UCSD-AML1 (cell line): ENCODE results near the gene TOR3A.
"Not testable (repeated sequence)": the region's sequence is repeated elsewhere in the genome, so short reads cannot be mapped to it uniquely, and the experiment has no call there.

Experiments used
- DNase-seq: peaks from one replicate; lab custom pipeline; 2025; ENCODE audit not compliant: unreplicated experiment; lab: John Stamatoyannopoulos, UW

Gene TOR3A

DNA sequence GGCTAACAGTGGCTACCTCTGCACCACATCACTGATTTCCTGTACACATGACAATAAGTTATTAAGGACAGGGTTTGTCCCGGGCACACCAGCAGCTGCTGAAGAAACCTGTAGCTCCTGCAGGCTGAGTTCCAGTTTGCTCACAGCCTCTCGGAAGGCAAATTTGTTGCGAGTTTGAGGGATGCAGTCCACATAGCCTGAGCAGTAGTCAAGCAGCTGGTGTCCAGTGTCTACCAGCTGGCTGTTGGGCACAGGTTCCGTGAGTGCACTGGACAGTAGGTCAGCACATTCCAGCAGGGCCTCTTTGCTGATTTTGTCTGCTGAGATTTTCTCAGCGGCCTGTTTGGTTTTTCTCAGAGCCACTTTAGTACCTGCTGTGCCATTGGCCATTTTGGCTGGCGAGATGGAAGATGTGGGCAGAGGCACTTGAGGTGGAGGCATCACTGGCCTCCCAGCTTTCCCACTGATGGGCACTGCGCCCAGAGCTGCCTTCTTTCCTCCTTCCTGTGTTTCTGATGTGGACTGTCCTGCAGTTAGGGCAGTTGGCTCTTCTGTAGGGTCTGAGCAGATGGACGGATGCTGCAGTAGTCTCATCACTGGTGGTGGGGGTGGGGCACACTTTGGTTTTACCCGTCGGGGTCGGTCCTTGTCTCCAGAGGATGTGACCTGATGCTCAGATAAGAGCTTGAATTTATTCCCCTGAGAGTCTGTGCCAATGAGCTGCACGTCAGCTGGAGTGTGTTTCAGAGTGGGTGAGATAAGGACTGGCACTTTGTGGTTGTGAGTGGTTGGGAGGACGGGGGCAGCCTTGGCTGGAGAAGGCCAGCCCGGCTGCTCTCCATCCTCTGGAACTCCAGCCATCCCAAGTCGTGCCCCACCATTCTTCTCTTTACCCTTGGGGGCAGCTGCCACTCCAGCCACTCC lies 26.1 kb downstream of the TOR3A start:
- DNase-seq = no peak

- no peak for DNase-seq
Measured at GRCh38 chr1:179108644-179109043, 26.8 kb downstream of the TOR3A start.

DNA sequence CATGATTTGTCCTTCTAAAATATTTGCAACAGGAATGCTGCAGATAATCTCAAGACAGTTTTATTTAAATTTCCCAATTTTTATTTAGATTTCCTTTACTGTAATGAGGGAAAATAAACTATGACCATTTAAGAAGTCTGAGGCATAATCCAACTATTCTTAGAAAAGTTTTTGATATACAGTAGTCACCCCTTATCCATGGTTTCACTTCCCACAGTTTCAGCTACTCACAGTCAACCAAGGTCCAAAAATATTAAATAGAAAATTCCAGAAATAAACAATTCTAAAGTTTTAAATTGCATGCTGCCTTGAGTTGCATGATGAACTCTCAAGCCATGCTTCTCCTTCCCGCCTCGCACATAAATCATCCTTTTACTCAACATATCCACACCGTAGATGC lies 33.3 kb downstream of the TOR3A start:
- no peak for DNase-seq

GRCh38 chr1:179119513-179119912 lies 37.6 kb downstream of the TOR3A start:
- no peak for DNase-seq

DNA sequence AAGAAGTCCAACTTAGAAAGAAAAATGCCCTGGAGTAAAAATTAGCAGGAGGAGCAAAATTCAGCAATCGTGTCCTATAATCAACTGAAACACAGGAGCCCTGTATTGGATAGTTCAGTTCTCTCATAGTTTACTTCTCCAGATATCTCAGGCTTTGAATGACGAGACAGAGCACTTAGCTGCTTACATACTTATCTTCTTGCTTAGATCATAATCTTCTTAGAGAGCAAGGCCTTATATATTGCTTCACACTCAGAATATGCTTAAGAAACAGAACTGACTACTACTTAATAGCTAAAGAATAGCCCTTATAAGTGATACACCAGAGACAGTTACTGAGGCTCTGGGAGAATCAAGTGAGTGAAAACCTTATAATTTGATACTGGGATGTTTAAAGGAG lies 38.9 kb downstream of the TOR3A start:
- no peak for DNase-seq

DNA sequence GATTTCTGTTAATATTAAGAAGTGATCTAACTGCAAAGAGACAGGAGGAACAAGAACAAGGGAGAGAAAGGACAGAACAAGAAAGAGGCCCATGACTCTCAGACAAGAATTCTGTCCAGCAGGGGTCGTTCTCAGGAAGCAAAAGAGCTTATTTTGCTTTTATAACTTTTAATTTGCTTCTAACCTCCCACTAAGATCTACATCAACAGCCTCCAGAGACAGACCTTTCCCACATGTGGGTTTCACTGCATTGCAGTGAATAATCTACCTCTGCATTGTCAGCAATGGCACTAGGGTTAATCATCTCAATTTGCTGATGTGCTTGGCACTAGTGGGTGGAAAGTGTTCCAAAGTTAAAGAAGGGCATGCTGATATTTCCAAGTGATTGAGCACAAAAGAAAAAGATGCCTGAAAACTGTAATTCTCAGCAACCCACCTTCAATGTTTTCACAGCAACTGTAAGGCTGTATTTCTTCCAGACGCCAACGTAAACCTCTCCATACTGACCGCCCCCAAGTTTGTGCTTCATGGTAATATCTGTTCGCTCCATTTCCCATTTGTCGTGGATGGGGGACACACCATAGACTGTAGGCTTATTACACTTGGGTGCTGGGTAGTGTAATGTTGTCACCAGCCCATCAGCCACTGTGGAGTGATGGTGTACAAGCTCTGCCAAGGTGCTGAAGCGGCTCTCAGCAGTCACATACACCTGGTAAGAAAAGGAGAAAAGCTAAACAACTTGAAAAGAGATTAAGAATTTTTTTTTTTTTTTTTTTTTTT lies 39.5 kb downstream of the TOR3A start:
- DNase-seq = no peak

- DNase-seq = no peak
Measured at GRCh38 chr1:179124873-179125272, 43.0 kb downstream of the TOR3A start.

DNA sequence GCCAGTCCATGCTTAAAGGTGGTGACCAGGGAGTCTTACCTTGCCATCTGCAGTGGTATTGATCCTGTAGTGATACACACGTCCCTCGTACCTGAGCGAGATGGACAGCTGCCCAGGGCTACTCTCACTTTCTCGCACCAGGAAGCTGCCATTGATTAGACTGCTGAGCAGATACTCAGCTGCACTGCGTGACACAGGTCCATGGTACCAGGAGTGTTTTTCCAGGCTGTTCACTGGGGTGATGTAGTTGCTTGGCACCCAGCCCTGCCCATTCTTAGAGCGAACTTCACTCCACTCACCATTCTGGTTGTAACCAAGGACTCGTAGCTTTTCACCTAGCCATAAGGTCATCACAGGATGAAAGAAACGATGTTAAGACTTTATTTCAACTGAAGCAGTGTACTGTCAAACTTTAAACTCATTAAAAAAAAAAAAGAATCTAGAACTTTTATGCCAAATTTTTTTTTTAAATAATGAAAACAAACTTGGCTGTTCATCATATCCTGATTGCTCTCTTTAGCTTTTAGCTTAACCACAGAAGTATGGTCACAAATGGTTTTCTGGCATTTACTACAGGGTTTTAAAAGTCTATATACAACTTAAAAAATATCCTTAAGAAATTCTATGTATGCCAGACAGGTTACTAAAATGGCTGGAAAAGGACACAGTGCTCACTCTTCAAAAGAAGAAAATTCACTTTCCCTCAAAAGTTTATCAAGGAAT lies 44.6 kb downstream of the TOR3A start:
- DNase-seq = no peak

DNA sequence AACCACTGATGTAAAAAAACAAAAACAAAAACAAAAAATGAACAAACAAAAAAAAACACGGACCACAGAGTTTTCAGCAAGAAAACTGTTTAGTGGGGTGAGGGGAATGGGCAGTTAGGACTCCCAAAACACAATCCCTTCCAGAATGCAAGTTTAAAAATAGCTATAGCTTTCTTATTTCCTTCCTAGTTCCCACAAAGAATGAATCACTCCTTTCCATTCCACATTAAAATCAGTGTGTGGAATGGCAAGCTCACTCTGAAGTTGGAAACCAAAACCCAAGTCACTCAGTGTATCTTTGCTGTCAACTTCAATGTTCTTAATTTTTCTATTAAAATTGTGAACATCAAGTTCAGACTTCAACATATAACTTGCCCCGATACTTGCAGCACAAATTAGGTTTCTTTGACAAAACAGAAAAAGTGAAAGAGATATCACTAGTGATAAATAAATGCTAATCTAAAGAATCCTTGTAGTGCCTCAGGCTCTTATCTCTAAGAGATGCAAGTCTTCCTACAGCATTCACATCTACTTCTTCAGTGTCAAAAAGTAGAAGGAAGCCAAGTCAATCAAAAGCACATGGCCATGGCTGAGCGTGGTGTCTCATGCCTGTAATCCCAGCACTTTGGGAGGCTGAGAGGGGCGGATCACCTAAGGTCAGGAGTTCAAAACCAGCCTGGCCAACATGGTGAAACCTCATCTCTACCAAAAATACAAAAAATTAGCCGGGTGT lies 45.5 kb downstream of the TOR3A start:
- DNase-seq = no peak

- DNase-seq = no peak
Measured at GRCh38 chr1:179128520-179128919, 46.6 kb downstream of the TOR3A start.

- no peak for DNase-seq
Measured at GRCh38 chr1:179129702-179130473, 48.0 kb downstream of the TOR3A start.

- not testable (repeated sequence) for DNase-seq
Measured at GRCh38 chr1:179135168-179135567, 53.3 kb downstream of the TOR3A start.

GRCh38 chr1:179135707-179136106 lies 53.8 kb downstream of the TOR3A start:
- DNase-seq = not testable (repeated sequence)

GRCh38 chr1:179137617-179138255 lies 55.9 kb downstream of the TOR3A start:
- DNase-seq = no peak

DNA sequence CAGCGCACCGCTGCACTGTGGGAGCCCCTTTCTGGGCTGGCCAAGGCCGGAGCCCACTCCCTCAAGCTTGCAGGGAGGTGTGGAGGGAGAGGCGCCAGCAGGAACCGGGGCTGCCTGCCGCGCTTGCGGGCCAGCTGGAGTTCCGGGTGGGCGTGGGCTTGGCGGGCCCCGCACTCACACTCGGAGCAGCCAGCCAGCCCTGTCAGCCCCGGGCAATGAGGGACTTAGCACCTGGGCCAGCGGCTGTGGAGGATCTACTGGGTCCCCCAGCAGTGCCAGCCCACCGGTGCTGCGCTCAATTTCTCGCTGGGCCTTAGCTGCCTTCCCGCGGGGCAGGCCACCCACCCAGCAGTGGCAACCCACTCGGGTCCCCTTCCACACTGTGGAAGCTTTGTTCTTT lies 56.9 kb downstream of the TOR3A start:
- DNase-seq = not testable (repeated sequence)

DNA sequence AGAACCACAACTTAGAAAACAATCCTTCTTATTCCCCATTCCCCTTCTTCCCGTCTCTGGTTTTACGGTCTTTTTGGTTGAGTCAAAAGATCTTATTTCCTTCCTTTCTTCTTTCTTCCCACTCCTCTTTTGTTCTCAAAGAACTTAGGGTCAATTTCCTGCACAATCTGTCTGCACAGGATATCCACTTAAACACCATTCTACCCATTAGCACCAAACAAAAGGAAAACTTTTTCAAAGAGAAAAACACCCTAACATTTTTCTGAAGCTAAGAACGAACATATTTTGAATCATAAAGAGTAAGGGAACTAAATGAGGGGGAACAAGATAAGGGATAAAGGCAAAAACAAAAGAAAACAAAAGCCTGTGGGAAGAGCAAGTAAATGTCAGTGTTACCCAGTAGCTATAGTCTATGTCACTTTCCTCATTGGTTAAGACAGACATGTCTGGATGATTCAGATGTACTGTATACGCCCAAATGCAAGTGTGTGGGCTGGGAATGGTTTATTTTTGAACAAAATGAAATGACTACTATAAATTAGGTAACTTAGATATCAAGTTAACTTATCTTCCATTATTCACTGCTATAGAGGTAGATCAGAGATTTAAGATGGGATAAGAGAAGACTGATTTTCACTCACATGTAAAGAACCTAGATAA lies 59.9 kb downstream of the TOR3A start:
- no peak for DNase-seq

- DNase-seq = no peak
Measured at GRCh38 chr1:179142889-179143299, 61.0 kb downstream of the TOR3A start.

DNA sequence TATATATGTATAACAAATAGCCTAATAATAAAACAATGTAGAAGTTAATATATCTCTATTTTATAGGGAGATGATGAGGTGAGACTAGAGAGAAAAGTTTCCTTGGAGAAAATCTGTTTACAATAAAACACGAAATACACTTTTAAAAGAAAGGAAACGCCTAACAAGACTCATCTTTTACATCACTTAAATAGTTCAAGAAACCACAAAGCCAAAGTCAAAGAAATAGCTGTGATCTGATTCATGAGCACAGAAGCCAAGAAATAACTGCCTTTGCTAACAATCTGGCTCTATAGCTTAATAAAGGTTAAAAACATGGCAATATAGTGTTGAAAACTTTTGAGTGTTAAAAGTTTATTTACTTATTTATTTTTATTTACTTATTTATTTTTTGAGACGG lies 61.5 kb downstream of the TOR3A start:
- DNase-seq = no peak

DNA sequence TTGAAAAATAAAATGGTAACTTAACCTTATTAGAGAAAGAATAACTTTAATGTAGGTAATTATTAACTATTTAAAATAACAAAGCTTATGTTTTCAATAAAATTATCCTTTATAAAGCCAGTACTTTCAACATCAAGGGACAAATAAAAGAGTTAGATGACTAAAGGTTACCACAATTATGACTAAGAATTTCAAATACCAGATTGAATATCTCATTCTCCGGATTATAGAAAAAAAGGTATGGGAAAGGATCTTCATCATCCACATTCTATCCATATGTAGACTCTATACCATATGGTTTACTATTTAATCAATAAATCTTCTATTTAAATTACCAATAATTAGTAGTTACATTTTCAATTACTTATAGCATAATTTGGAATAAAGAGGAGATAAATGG lies 62.8 kb downstream of the TOR3A start:
- DNase-seq = no peak
